HCT116 (cell line): ENCODE data around the gene ADAM30. TPM values are rescaled to one million over a fixed set of nuclear protein-coding genes. Genes with fewer than 3 reads are reported as not detected.

ENCODE experiments used
- ATAC-seq: fragments of 200-7000 bp; cut with Tn5 transposase; 2 replicates; pipeline ENCODE4 v1.9.1; 2020; ENCODE audit warnings: mild to moderate bottlenecking, moderate library complexity
- BruUV-seq: library from RNA; stranded (reverse); fragments of 400-500 nt; replicated peaks from 2 replicates; lab custom pipeline; 2021; lab: Mats Ljungman, UMichigan
- CTCF ChIA-PET: fragments of 300-600 bp; sonication (Branson Sonifier 250); formaldehyde crosslinking; loops from one replicate; lab custom pipeline; 2021; ENCODE audit warnings: antibody characterized with exemption; lab: Charles Lee
- POLR2A ChIA-PET: fragments of 300-600, 350-600 bp; sonication (Branson Sonifier 250); formaldehyde crosslinking; loops from one replicate; lab custom pipeline; 2021; ENCODE audit warnings: antibody characterized with exemption; lab: Charles Lee
- RAD21 ChIA-PET, 2 experiments: fragments of 300-600 bp; sonication (Branson Sonifier 250); formaldehyde crosslinking; loops; one replicate each; lab custom pipeline; 2023; ENCODE audit warnings: low total read pairs in 2 of 2; ENCODE audit not compliant: uncharacterized antibody in 2 of 2, unreplicated experiment in 2 of 2, low non-redundant PET in 1 of 2; lab: Charles Lee
- DNase-seq: peaks from one replicate; pipeline ENCODE4 v3.0.0-alpha.2; 2010; ENCODE audit warnings: low read depth, low spot score
- H2AFZ ChIP-seq: fragments of 200-600 bp; shearing (Covaris generic), sonication (generic); 2 replicates; pipeline ENCODE4 v1.6.1; 2017; ENCODE audit warnings: low read depth, mixed run types, mixed read lengths, antibody characterized with exemption, low read length; ENCODE audit not compliant: poor library complexity, severe bottlenecking
- H3K27ac ChIP-seq: 2 replicates; pipeline ENCODE4 v1.5.1; 2012; ENCODE audit warnings: low read depth, low read length
- H3K27me3 ChIP-seq: fragments of 200-600 bp; sonication (generic); 2 replicates; pipeline ENCODE4 v1.6.1; 2016; ENCODE audit warnings: mixed run types, low read length, mixed read lengths; ENCODE audit not compliant: insufficient read depth
- H3K36me3 ChIP-seq, 2 experiments: fragments of 200-500 bp in 1 of 2; fragments of 200-600 bp in 1 of 2; sonication (Bioruptor generic) in 1 of 2; sonication (generic) in 1 of 2; 2 replicates each; pipeline versions ENCODE4 v1.5.1 to v1.6.1; 2014 to 2016; ENCODE audit warnings: low read length in 2 of 2, inconsistent platforms in 1 of 2, mixed read lengths in 1 of 2, mixed run types in 1 of 2; ENCODE audit not compliant: insufficient read depth in 2 of 2, control insufficient read depth in 1 of 2
- H3K4me1 ChIP-seq, 2 experiments: fragments of 200-600 bp in 1 of 2; sonication (generic) in 1 of 2; 2 replicates each; pipeline versions ENCODE4 v1.5.1 to v1.6.1; 2012 to 2017; ENCODE audit warnings: low read length in 2 of 2, inconsistent platforms in 1 of 2, mild to moderate bottlenecking in 1 of 2, mixed read lengths in 1 of 2, mixed run types in 1 of 2, moderate library complexity in 1 of 2; ENCODE audit not compliant: insufficient read depth in 2 of 2, control insufficient read depth in 1 of 2
- H3K4me2 ChIP-seq: fragments of 200-600 bp; sonication (generic); 2 replicates; pipeline ENCODE4 v1.6.1; 2017; ENCODE audit warnings: mixed run types, low read length, mixed read lengths
- H3K4me3 ChIP-seq, 2 experiments: fragments of 200-600 bp in 1 of 2; sonication (generic) in 1 of 2; replicated peaks in 1 of 2; 2 replicates each; pipeline ENCODE4 v1.5.1; 2011 to 2016; ENCODE audit warnings: low read length in 2 of 2, control low read depth in 1 of 2, low read depth in 1 of 2, mild to moderate bottlenecking in 1 of 2, mixed read lengths in 1 of 2, mixed run types in 1 of 2
- H3K79me2 ChIP-seq: fragments of 200-600 bp; sonication (generic); 2 replicates; pipeline ENCODE4 v1.6.1; 2017; ENCODE audit warnings: mild to moderate bottlenecking, mixed run types, low read length, moderate library complexity, mixed read lengths; ENCODE audit not compliant: insufficient read depth
- H3K9ac ChIP-seq: fragments of 200-600 bp; sonication (generic); 2 replicates; pipeline ENCODE4 v1.6.1; 2016; ENCODE audit warnings: low read length, mixed read lengths
- H3K9me2 ChIP-seq: fragments of 200-600 bp; sonication (generic), shearing (Covaris generic); 2 replicates; pipeline ENCODE4 v1.6.1; 2017; ENCODE audit warnings: mixed run types, mild to moderate bottlenecking, moderate library complexity; ENCODE audit not compliant: insufficient read depth
- H3K9me3 ChIP-seq, 2 experiments: fragments of 200-500 bp in 1 of 2; fragments of 200-600 bp in 1 of 2; sonication (Bioruptor generic) in 1 of 2; sonication (generic) in 1 of 2; 2 replicates each; pipeline ENCODE4 v1.6.1; 2014 to 2017; ENCODE audit warnings: low read length in 2 of 2, mixed read lengths in 2 of 2, inconsistent platforms in 1 of 2, low read depth in 1 of 2, mild to moderate bottlenecking in 1 of 2, mixed run types in 1 of 2, moderate library complexity in 1 of 2; ENCODE audit not compliant: control insufficient read depth in 1 of 2, insufficient read depth in 1 of 2
- H4K20me1 ChIP-seq: fragments of 200-600 bp; sonication (generic), shearing (Covaris generic); 2 replicates; pipeline ENCODE4 v1.6.1; 2017; ENCODE audit warnings: mixed run types, mild to moderate bottlenecking, moderate library complexity; ENCODE audit not compliant: insufficient read depth
- EZH2 ChIP-seq: fragments of 200-600 bp; sonication (generic); IDR thresholded peaks from 2 replicates; pipeline ENCODE4 v1.6.1; 2017; ENCODE audit warnings: antibody characterized with exemption, mixed run types
- POLR2A ChIP-seq: IDR thresholded peaks from 2 replicates; pipeline ENCODE4 v1.7.0; 2011; ENCODE audit warnings: borderline replicate concordance; ENCODE audit not compliant: insufficient read depth, insufficient read length; ENCODE audit errors: extremely low read depth
- REST ChIP-seq: IDR thresholded peaks from 2 replicates; pipeline ENCODE4 v1.6.1; 2012; ENCODE audit warnings: low read depth
- SIN3A ChIP-seq: IDR thresholded peaks from 2 replicates; pipeline ENCODE4 v1.6.1; 2012; ENCODE audit warnings: low read depth
- YY1 ChIP-seq: IDR thresholded peaks from 2 replicates; pipeline ENCODE4 v1.6.1; 2011; ENCODE audit warnings: low read length, low read depth, moderate library complexity, mild to moderate bottlenecking; ENCODE audit not compliant: insufficient replicate concordance; ENCODE audit errors: extremely low read depth
- ZBTB33 ChIP-seq: IDR thresholded peaks from 2 replicates; pipeline ENCODE4 v1.6.1; 2011; ENCODE audit warnings: mild to moderate bottlenecking, low read length, moderate library complexity; ENCODE audit not compliant: insufficient replicate concordance; ENCODE audit errors: extremely low read depth
- intact Hi-C: fragments of 100-400 bp; cut with micrococcal nuclease; formaldehyde crosslinking; loops from 2 replicates; pipeline ENCODE4 v1.10.0; 2022
- total RNA-seq: library from RNA; stranded (reverse); gene quantifications from one replicate; pipeline ENCODE4 v1.2.1, GENCODE V29; 2021; ENCODE audit not compliant: unreplicated experiment

ADAM30 gene
- total RNA-seq, 1 experiment from 2014 or later: not detected

- Histone ChIP-seq H3K27me3 (no peaks in the 10 kb centered on the region), H2AFZ (no peak overlapping the region), H3K36me3 (no peaks in the 10 kb centered on the region), H3K9me3 (no peaks in the 10 kb centered on the region), H3K79me2 (no peaks in the 10 kb centered on the region), H3K27ac (no peak overlapping the region), H3K9me2 (no peaks in the 10 kb centered on the region), H3K9ac (no peak overlapping the region), H3K4me3 (no peak overlapping the region), H3K4me1 (peaks cover 8 to 16% of the 10 kb centered on the region in 2 experiments; a peak in 3 of 4 replicates), H4K20me1 (no peaks in the 10 kb centered on the region), H3K4me2 (no peak overlapping the region)
- TF ChIP-seq SIN3A (no peak), EZH2 (no peak), YY1 (no peak), POLR2A (no peak), REST (no peak), ZBTB33 (no peak)
- no TSS peak for BruUV-seq
- no peak for DNase-seq
- CTCF ChIA-PET: no interaction called here
- intact Hi-C loops: no loop called here
- POLR2A ChIA-PET: no interaction called here
- RAD21 ChIA-PET: no interaction called here
- ATAC-seq: no peak
Measured at GRCh38 chr1:119861547-119861946, 34.8 kb downstream of the ADAM30 start.
